Chondrocyte (in vitro differentiated cells): Measurements from ENCODE around the gene APP. TPM values are rescaled to one million over a fixed set of nuclear protein-coding genes. Genes with fewer than 3 reads are reported as not detected.

Experiments
- DNase-seq: peaks from one replicate; pipeline ENCODE4 v3.0.0; 2021; ENCODE audit warnings: mixed read lengths, low spot score
- H3K27ac Mint-ChIP-seq: one replicate; pipeline ENCODE4 v1.8.0; 2021; ENCODE audit warnings: mild to moderate bottlenecking, moderate library complexity, mixed read lengths; ENCODE audit not compliant: unreplicated experiment
- H3K27me3 Mint-ChIP-seq: 2 replicates; pipeline ENCODE4 v1.8.0; 2021; ENCODE audit warnings: low read depth, mixed read lengths
- H3K36me3 Mint-ChIP-seq: 2 replicates; pipeline ENCODE4 v1.8.0; 2021; ENCODE audit warnings: low read depth, mixed read lengths
- H3K4me1 Mint-ChIP-seq: 2 replicates; pipeline ENCODE4 v1.8.0; 2021; ENCODE audit warnings: low read depth, mild to moderate bottlenecking, mixed read lengths
- H3K4me3 Mint-ChIP-seq: one replicate; pipeline ENCODE4 v1.8.0; 2021; ENCODE audit warnings: mild to moderate bottlenecking, moderate library complexity, mixed read lengths; ENCODE audit not compliant: unreplicated experiment
- H3K9me3 Mint-ChIP-seq: 2 replicates; pipeline ENCODE4 v1.8.0; 2021; ENCODE audit warnings: low read depth, mixed read lengths
- total RNA-seq: library from RNA; stranded (reverse); gene quantifications from 3 replicates; pipeline ENCODE4 v1.2.1, GENCODE V29; 2021
- TF ChIP-seq, protein P1 (sequence below): fragments of 200-600 bp; sonication (generic); IDR thresholded peaks from 2 replicates; pipeline ENCODE4 v1.5.0; 2021; ENCODE audit warnings: antibody characterized with exemption, mild to moderate bottlenecking, moderate library complexity

APP gene
- total RNA-seq, 1 donor from 2014 or later, result 442 TPM

DNA sequence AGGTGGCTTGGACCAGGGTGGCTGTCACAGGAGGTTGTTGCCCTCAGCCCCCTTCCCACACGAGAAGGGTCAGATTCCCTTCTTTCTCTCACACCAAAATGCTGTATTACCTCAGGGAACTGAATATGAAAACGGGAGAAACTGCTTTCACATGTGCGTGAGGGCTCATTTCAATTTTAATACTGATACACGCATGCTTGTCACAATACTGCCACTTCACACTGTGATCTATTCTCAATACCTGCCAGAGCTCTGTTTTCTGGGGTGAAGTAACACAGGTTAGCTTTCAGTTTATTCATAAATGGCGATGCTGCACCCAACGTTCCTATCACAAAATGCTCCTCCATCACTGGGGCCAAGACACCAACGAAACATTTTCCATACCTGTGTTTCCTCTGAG lies 181.8 kb downstream of the APP start:
- TF ChIP-seq, protein P1, sequence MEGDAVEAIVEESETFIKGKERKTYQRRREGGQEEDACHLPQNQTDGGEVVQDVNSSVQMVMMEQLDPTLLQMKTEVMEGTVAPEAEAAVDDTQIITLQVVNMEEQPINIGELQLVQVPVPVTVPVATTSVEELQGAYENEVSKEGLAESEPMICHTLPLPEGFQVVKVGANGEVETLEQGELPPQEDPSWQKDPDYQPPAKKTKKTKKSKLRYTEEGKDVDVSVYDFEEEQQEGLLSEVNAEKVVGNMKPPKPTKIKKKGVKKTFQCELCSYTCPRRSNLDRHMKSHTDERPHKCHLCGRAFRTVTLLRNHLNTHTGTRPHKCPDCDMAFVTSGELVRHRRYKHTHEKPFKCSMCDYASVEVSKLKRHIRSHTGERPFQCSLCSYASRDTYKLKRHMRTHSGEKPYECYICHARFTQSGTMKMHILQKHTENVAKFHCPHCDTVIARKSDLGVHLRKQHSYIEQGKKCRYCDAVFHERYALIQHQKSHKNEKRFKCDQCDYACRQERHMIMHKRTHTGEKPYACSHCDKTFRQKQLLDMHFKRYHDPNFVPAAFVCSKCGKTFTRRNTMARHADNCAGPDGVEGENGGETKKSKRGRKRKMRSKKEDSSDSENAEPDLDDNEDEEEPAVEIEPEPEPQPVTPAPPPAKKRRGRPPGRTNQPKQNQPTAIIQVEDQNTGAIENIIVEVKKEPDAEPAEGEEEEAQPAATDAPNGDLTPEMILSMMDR, result no peak
- Mint-ChIP-seq H3K36me3 (peaks cover 12% of the 10 kb centered on the region), H3K27ac (no peak overlapping the region), H3K9me3 (no peaks in the 10 kb centered on the region), H3K4me3 (no peak overlapping the region), H3K4me1 (no peaks in the 10 kb centered on the region), H3K27me3 (no peaks in the 10 kb centered on the region)
- no peak for DNase-seq

DNA sequence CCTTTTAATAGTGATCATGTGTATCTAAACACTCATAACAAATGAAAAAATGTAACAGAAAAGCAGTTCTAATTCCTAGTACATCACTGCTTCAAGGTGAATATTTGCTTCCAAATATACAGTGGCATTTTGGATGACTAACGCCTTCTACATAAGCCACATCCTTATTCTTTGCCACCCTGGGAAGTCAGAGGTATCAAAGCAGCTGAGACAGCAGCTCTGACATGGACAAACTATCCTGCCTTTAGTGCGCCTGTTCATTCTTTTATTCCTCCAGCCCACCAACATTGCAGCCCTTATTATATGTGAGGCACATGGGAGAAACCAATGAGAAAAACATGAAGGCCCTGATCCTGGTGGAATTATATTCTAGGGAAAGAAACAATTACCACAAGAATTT lies 183.0 kb downstream of the APP start:
- H3K4me3 Mint-ChIP-seq, result no peak overlapping the region

DNA sequence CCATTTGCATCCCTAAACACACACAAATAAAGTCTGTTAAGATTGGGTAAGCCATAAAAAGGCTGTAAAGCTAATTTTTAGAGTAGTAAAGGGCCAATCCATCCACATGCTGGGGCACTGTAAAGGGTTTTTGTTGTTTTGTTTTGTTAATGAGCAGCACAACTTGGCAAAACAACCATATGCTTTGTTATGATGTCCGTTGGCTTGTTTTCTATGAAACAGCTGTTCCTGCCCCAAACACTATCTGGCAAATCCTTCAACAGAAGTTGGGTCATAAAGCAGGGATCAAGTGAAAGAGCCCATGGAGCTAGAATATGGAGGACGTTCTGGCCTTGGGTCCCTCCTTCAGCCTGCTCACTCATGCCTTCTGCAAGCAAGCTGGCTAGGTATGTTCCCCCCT lies 183.6 kb downstream of the APP start:
- H3K4me1 Mint-ChIP-seq, result no peaks in the 10 kb centered on the region
- H3K27ac Mint-ChIP-seq, result no peak overlapping the region
- no peak overlapping the region for H3K4me3 Mint-ChIP-seq
- H3K9me3 Mint-ChIP-seq, result no peaks in the 10 kb centered on the region
- no peaks in the 10 kb centered on the region for H3K27me3 Mint-ChIP-seq
- DNase-seq, result no peak
- TF ChIP-seq, protein P1, result no peak
- peaks cover 16% of the 10 kb centered on the region for H3K36me3 Mint-ChIP-seq

More for the DNA sequence above, 183.0 kb downstream of the APP start:
- H3K27ac Mint-ChIP-seq, result no peak overlapping the region
- H3K36me3 Mint-ChIP-seq, result peaks cover 12% of the 10 kb centered on the region
- TF ChIP-seq, protein P1, result no peak
- H3K27me3 Mint-ChIP-seq, result no peaks in the 10 kb centered on the region
- H3K4me1 Mint-ChIP-seq, result no peaks in the 10 kb centered on the region
- no peak for DNase-seq
- no peaks in the 10 kb centered on the region for H3K9me3 Mint-ChIP-seq

DNA sequence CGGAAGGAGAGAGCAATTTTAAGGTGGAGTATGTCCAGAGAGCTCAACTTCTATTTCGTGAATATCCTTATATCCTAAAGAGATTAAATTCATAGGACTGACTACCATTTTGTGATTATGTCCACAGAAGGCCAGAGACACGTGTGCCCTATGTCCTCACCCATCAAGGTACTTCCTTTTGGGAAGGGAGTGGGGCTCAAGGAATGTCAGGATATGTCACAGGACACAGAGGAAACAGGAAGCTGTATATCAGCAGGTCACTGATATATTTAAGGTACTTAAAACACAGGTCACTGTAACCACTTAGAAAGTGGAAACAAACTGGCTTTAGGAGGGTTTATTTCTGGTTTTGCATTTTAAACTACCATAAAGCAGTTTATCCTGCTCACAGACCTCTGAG lies 184.6 kb downstream of the APP start:
- no peak overlapping the region for H3K27ac Mint-ChIP-seq
- DNase-seq, result no peak
- TF ChIP-seq, protein P1, result no peak
- peaks cover 21% of the 10 kb centered on the region for H3K36me3 Mint-ChIP-seq
- no peaks in the 10 kb centered on the region for H3K4me1 Mint-ChIP-seq
- no peaks in the 10 kb centered on the region for H3K27me3 Mint-ChIP-seq
- H3K4me3 Mint-ChIP-seq, result no peak overlapping the region
- no peaks in the 10 kb centered on the region for H3K9me3 Mint-ChIP-seq

DNA sequence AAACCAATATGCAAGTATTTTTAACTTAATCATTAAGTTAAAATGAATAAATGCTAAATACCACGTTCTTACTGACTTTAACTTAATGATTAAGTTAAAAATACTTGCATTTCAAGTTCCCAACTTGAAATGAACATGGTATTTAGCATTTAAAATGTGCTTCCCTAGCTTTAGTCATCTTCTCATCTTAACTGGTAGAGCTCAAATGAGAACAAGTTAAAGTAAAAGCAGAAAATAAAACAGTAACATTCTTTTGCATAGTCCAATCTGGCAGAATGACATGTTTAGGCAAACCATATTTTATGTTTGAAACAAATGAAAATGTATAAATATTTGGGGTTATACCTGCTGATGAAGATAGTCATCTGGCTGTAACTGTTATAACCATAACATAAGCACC lies 186.0 kb downstream of the APP start:
- Mint-ChIP-seq H3K4me3 (no peak overlapping the region), H3K27me3 (no peaks in the 10 kb centered on the region), H3K36me3 (peaks cover 32% of the 10 kb centered on the region), H3K4me1 (no peaks in the 10 kb centered on the region), H3K27ac (no peak overlapping the region), H3K9me3 (no peaks in the 10 kb centered on the region)
- no peak for DNase-seq
- TF ChIP-seq, protein P1, result no peak
